Parathyroid adenoma (tissue), 2 donors: ENCODE measurements around the gene SH3GL3.

Experiments used
- H2AFZ ChIP-seq: fragments of 300-600 bp; sonication (generic); one replicate; pipeline ENCODE4 v1.7.0; 2017; ENCODE audit warnings: antibody characterized with exemption, mild to moderate bottlenecking
- H3K27ac ChIP-seq: fragments of 300-600 bp; sonication (generic); one replicate; pipeline ENCODE4 v1.7.0; 2017
- H3K27me3 ChIP-seq: fragments of 300-600 bp; sonication (generic); one replicate; pipeline ENCODE4 v1.7.0; 2017; ENCODE audit warnings: low read length; ENCODE audit not compliant: control insufficient read depth, insufficient read depth
- H3K36me3 ChIP-seq: fragments of 300-600 bp; sonication (generic); one replicate; pipeline ENCODE4 v1.7.0; 2017; ENCODE audit warnings: low read length; ENCODE audit not compliant: control insufficient read depth, insufficient read depth
- H3K4me1 ChIP-seq: fragments of 300-600 bp; sonication (generic); one replicate; pipeline ENCODE4 v1.7.0; 2017; ENCODE audit warnings: control low read depth
- H3K4me2 ChIP-seq: fragments of 300-600 bp; sonication (generic); one replicate; pipeline ENCODE4 v1.7.0; 2017; ENCODE audit warnings: low read length
- H3K4me3 ChIP-seq: fragments of 300-600 bp; sonication (generic); one replicate; pipeline ENCODE4 v1.7.0; 2017; ENCODE audit warnings: low read depth, low read length
- H3K79me2 ChIP-seq: fragments of 300-600 bp; sonication (generic); one replicate; pipeline ENCODE4 v1.7.0; 2017; ENCODE audit warnings: control low read depth
- H3K9ac ChIP-seq: fragments of 300-600 bp; sonication (generic); one replicate; pipeline ENCODE4 v1.7.0; 2017; ENCODE audit warnings: mild to moderate bottlenecking
- H3K9me3 ChIP-seq: fragments of 300-600 bp; sonication (generic); one replicate; pipeline ENCODE4 v1.7.0; 2017; ENCODE audit warnings: low read length; ENCODE audit not compliant: control insufficient read depth
- CTCF ChIP-seq: fragments of 300-600 bp; sonication (generic); IDR thresholded peaks from one replicate; pipeline ENCODE4 v1.7.0; 2017; ENCODE audit warnings: antibody characterized with exemption, mild to moderate bottlenecking
- donor health status: primary hyperparathyroidism.

The SH3GL3 gene

GRCh38 chr15:83446904-83447709 is at the start of gene SH3GL3:
SH3GL3 (plus strand) TSS chr15:83447341; CDS start chr15:83447534, 193 bp downstream.
- no peaks in the 10 kb centered on the region for H3K79me2 ChIP-seq
- peak within 1 kb of the TSS; percentile 72 for H3K4me2 ChIP-seq
- no peaks in the 10 kb centered on the region for H3K36me3 ChIP-seq
- H2AFZ ChIP-seq: peak within 1 kb of the TSS; percentile 69
- TF ChIP-seq CTCF: no peak
- no peak within 1 kb of the TSS for H3K9ac ChIP-seq
- H3K27ac ChIP-seq: no peak within 1 kb of the TSS
- H3K4me3 ChIP-seq: peak within 1 kb of the TSS; percentile 33
- H3K9me3 ChIP-seq: no peaks in the 10 kb centered on the region
- H3K4me1 ChIP-seq: no peaks in the 10 kb centered on the region
- no peaks in the 10 kb centered on the region for H3K27me3 ChIP-seq

- no peaks in the 10 kb centered on the region for H3K27me3 ChIP-seq
- no peak overlapping the region for H3K4me3 ChIP-seq
- H2AFZ ChIP-seq: no peak overlapping the region
- TF ChIP-seq CTCF: no peak
- H3K4me2 ChIP-seq: no peak overlapping the region
- H3K4me1 ChIP-seq: no peaks in the 10 kb centered on the region
- H3K27ac ChIP-seq: no peak overlapping the region
- H3K79me2 ChIP-seq: no peaks in the 10 kb centered on the region
- H3K9me3 ChIP-seq: no peaks in the 10 kb centered on the region
- no peaks in the 10 kb centered on the region for H3K36me3 ChIP-seq
- H3K9ac ChIP-seq: no peak overlapping the region
Measured at GRCh38 chr15:83398626-83399025, 48.5 kb upstream of the SH3GL3 start.

GRCh38 chr15:83404121-83404520 is 43.0 kb upstream of the SH3GL3 start:
- Histone ChIP-seq H3K79me2 (no peaks in the 10 kb centered on the region), H3K36me3 (no peaks in the 10 kb centered on the region), H3K4me1 (no peaks in the 10 kb centered on the region), H3K27ac (no peak overlapping the region), H3K9ac (no peak overlapping the region), H2AFZ (no peak overlapping the region), H3K4me2 (no peak overlapping the region), H3K27me3 (no peaks in the 10 kb centered on the region), H3K9me3 (no peaks in the 10 kb centered on the region), H3K4me3 (no peak overlapping the region)
- TF ChIP-seq CTCF: no peak

GRCh38 chr15:83410532-83410931 is 36.6 kb upstream of the SH3GL3 start:
- Histone ChIP-seq H3K79me2 (no peaks in the 10 kb centered on the region), H3K27ac (no peak overlapping the region), H3K9ac (no peak overlapping the region), H3K27me3 (no peaks in the 10 kb centered on the region), H3K4me2 (no peak overlapping the region), H3K9me3 (no peaks in the 10 kb centered on the region), H3K4me3 (no peak overlapping the region), H3K36me3 (no peaks in the 10 kb centered on the region), H3K4me1 (no peaks in the 10 kb centered on the region), H2AFZ (no peak overlapping the region)
- TF ChIP-seq CTCF: no peak
